ENCODE results near the gene UBAP2L.

UBAP2L gene, protein sequence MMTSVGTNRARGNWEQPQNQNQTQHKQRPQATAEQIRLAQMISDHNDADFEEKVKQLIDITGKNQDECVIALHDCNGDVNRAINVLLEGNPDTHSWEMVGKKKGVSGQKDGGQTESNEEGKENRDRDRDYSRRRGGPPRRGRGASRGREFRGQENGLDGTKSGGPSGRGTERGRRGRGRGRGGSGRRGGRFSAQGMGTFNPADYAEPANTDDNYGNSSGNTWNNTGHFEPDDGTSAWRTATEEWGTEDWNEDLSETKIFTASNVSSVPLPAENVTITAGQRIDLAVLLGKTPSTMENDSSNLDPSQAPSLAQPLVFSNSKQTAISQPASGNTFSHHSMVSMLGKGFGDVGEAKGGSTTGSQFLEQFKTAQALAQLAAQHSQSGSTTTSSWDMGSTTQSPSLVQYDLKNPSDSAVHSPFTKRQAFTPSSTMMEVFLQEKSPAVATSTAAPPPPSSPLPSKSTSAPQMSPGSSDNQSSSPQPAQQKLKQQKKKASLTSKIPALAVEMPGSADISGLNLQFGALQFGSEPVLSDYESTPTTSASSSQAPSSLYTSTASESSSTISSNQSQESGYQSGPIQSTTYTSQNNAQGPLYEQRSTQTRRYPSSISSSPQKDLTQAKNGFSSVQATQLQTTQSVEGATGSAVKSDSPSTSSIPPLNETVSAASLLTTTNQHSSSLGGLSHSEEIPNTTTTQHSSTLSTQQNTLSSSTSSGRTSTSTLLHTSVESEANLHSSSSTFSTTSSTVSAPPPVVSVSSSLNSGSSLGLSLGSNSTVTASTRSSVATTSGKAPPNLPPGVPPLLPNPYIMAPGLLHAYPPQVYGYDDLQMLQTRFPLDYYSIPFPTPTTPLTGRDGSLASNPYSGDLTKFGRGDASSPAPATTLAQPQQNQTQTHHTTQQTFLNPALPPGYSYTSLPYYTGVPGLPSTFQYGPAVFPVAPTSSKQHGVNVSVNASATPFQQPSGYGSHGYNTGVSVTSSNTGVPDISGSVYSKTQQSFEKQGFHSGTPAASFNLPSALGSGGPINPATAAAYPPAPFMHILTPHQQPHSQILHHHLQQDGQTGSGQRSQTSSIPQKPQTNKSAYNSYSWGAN

GRCh38 chr1:154220071-154220969 is at the start of gene UBAP2L:
Gene UBAP2L (plus strand): TSS chr1:154220955. CDS start chr1:154225124, 4,169 bp downstream.
- peak; percentile 98 for DNase-seq

DNA sequence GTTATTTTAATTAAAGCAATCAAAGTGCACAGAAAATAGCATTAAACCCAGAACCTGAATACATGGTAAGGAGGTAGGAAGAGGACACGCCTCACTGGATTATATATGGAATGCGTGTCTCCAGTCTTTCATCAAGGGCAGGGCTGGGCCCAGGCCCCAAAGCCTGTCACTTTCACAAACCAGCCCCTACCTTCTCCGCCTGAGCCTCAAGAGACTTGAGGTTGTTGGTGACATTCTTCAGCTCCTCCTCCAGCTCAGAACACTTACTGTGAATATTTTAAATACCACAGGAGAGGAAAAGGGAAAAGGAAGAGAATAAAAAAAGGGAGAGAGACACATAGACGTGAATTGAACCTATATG is 49.6 kb upstream of the UBAP2L start:
- no peak for DNase-seq

DNA sequence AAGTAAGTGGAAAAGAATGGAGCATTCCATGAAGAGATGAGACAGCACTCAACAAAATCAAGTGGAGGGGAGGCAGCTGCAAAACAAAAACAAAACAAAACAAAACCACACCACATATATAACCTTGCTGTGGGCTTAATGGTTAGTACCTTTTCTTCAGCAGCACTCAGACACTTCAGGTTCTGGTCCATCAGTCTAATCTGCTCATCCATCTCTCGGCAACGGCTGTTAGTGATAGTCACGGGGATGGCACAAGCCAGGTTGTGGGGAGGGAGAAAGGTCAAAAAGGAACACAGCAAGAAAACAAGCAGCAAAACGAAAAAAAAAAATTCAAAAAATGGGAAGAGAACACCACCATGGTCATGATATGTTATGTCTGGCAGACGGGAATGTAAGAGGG is 48.9 kb upstream of the UBAP2L start:
- no peak for DNase-seq

- no peak for DNase-seq
Observed at GRCh38 chr1:154174654-154175053, 46.1 kb upstream of the UBAP2L start.

DNA sequence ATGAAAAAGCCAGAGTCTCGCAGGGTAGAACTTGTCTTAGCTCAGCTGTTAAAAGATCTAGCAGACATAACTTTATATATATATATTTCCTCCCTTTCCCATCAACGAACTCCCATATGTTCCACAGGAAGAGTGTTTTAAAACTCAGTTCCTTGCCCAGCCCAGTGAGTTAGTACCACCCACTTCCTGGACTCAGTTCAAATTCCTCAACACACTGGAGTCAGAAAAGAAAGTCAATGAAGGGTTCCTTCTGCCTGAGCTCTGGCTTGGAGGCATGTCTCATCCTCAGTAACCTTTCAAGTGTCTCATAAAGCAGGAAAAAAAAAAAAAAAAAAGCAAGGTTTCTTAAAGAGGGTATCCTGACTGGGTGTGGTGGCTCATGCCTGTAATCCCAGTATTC is 44.4 kb upstream of the UBAP2L start:
- no peak for DNase-seq

- no peak for DNase-seq
Observed at GRCh38 chr1:154178013-154178412, 42.7 kb upstream of the UBAP2L start.

DNA sequence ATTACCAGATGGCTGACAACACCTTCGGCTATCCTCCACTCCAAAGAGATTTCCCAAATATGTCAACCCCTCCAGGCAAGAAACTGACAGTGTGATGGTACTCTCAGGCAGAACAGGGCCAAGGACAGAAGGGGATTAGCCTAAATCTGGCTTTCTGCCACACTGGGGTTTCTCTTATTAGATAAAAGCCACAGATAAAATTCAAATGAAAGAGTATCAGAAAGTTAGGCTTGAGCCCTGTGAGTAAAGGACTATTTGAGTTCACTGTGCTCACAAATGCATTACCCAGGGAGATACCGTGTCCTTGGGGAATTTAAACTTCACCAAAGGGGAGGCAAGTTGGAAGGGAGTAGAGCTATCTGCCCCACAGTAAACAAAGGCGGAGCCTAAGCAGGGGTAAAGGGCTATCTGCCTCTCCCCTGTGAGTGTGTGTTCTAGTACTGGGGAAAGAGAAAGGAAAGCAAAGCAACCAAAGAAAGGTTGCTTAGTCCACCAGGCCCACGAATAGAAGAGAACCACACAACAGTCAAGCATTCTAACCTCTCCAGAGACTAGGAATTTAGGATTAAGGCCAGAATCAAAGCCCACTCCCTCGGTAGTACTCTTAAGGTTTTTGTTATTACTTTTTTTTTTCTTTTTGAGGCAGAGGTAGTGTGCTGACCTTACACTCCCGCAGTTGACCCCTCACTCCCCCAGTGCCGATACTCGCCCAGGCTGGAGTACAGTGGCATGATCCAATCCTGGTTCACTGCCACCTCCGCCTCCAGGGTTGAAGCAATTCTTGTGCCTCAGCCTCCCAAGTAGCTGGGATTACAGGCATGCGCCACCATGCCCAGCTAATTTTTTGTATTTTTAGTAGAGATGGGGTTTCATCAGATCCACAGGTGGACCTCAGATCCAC is 41.6 kb upstream of the UBAP2L start:
- DNase-seq: no peak

DNA sequence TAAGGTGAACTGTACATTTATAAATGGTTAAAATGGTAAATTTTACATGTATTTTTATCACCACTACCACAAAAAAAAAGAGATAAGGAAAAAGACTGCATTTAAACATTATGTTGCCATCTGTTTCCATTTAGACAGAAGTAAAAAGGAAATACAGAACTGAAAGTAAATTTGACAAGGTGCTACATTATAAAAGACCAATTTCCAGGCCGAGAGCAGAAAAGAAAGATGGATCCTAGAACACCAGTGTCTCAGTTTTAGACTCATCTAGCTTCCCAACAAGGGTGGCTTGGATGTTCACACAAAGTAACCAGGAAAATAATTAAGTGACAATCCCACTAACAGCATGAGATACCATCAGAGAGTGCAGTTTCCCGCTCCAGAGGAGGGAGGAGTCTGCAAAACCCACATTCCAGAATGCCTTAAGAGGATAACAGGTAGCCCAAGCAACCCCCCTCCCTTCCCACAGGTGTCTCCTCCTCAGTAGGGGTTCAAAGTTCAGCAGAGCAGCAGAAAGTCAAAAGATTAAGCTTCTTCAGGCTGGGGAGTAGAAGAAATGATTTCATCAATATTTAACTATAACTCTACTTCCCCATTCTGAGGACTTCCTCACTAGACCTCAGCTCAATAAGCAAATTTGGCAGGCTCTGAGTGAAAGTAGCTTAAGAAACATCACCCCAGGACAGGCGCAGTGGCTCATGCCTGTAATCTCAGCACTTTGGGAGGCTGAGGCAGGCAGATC is 40.6 kb upstream of the UBAP2L start:
- no peak for DNase-seq

GRCh38 chr1:154181944-154182343 is 38.8 kb upstream of the UBAP2L start:
- DNase-seq: no peak

DNA sequence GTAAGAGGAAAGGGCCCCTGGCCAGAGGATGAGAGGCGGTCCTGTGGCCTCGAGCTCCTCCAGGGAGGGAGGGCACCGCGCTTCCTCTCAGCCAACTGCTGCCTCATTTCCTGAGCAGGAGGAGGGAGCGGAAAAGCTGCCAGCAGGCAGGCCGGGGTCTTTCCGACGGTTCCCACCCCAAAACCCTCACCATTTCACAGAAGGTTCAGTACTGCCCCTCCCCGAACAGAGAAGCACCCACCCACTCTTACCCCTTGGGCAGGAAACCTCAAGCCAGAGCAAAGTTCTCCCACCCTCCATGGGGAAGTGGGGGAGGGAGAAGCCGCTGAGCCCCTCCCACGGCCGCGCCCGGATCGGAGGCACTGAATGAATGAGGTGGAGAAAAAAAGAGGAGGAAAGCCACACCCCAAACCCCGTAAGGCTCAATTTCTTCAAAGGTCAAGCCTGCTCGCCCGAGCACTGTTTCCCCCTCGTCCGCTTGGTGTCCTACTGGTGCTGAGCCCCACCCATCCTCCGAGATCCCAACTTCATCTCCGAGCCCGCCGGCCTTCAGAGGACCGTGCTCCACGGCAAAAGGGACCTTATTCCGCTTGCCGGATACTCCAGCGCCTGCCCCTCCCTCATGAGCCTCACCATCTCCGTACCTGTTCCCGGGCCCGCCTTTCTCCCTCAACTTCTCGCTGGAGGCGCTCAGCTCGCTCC is 38.3 kb upstream of the UBAP2L start:
- peak; percentile 87 for DNase-seq

- peak; percentile 98 for DNase-seq
Observed at GRCh38 chr1:154183046-154183915, 37.5 kb upstream of the UBAP2L start.

GRCh38 chr1:154186177-154186576 is 34.6 kb upstream of the UBAP2L start:
- DNase-seq: peak; percentile 82

DNA sequence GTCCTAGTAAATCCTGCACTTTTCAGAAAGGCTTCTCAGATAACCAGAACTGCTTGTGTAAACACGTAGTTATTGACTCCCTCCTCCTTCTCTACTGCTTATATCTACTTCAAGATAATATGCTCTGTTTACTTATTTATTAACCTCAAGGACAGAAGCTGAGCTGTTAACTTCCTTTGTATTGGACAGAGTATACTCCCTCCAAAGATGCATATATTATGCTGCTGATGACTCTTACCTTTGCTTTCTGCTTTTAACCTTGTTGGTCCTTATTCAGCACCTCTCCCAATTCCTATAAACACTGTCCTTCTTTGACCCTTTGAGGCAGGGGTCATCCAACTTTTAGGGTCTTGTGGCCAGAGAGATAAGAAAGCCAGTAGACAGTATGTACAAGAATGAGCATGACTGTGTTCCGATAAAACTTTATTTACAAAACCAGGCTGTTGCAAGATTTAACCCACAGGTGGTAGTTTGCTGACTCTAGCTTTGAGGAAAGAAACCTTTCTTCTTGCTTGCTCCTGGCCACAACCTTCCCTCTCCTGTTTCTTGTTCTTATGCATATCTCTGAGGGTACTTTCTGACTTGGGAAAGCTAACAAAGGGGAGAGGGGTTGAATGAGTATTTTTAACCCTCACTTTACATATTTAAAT is 33.8 kb upstream of the UBAP2L start:
- DNase-seq: no peak

DNA sequence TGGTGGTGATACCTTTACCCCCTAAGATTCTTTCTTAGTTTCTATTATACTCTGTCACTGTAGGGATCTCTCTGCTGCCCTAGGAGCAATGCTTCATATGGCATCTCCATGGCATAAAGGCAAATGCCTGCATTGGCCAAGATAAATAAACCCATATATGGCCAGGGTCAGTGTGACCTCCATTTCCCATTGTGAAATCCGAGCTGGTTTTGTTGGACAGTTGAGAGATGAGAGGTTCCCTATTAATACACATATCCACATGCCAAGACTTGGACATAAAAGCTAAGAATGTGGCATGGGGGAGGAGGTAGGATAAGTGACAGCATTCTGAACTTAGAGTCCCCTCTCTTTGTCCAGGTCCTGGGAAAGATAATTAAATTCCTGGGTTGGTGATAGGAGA is 30.2 kb upstream of the UBAP2L start:
- DNase-seq: no peak

- no peak for DNase-seq
Observed at GRCh38 chr1:154191990-154192461, 28.7 kb upstream of the UBAP2L start, which contains the start of gene TPM3. Gene TPM3 (minus strand): TSS chr1:154192100. CDS start chr1:154192018, 82 bp downstream.

- no peak for DNase-seq
Observed at GRCh38 chr1:154192476-154192875, 28.3 kb upstream of the UBAP2L start.

DNA sequence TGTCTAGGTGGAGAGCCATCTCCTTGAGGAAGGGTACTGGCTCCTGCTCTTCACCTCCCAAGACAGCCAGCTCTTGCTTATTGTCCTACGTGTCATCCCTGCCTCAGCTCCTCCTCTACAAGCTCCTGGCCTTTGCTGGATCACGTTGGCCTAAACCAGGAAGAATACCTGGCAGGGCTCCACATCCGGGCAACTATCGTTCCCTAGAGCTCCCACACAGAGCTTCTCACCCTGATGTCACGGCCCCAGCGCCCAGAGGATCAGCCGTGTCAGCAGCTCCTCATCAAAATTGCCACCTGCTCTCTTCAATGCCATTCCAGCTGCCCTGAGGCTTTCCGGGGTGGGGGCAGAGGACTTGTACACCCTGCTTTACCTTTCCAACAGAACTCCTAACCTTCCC is 26.9 kb upstream of the UBAP2L start:
- no peak for DNase-seq

Measured in activated CD8-positive, alpha-beta memory T cell treated with anti-CD3 and anti-CD28 coated beads, Interleukin-2, amount 50 U/mL, for 48 hours (primary cell).